ENCODE data around the gene GPT2. TPM values are rescaled to one million over a fixed set of nuclear protein-coding genes. Genes with fewer than 3 reads are reported as not detected.

The GPT2 gene
- total and polyA plus RNA-seq, 4 donors: 30.7 to 121 (median 76.6) TPM

DNA sequence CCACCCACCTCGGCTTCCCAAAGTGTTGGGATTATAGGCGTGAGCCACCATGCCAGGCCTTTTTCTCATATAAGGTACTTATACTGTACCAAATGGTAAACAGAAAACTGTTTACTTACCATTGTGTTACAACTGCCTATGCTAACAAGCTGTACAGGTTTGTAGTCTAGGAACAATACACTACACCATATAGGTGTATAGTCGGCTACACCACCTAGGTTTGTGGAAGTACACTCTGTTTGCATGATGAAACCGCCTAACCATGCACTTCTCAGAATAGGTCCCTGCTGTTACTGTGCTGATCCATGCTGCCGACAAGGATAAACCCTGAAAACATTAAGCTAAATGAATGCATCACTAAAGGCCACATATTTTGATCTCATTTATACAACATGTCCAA is 70.4 kb downstream of the GPT2 start:
- Histone ChIP-seq H3K4me3 (ENCODE audit: low read depth, low read length) (no peak overlapping the region), H3K27ac (ENCODE audit: low read depth, low read length) (no peak overlapping the region), H3K36me3 (ENCODE audit: control insufficient read depth, insufficient read depth, low read length) (peaks cover 29% of the 10 kb centered on the region), H3K27me3 (ENCODE audit: control insufficient read depth, insufficient read depth, low read length) (no peaks in the 10 kb centered on the region), H3K4me1 (ENCODE audit: control insufficient read depth, insufficient read depth, low read length) (no peaks in the 10 kb centered on the region), H3K9me3 (ENCODE audit: control insufficient read depth, insufficient read depth, low read length) (no peaks in the 10 kb centered on the region)
- no peak for DNase-seq (ENCODE audit: low read depth in 4 of 6, low spot score in 6 of 6)
- no CpG with 5 or more reads among the region's 5 CpGs for WGBS (ENCODE audit: insufficient coverage)

GRCh38 chr16:46961373-46962353 is 77.5 kb downstream of the GPT2 start:
- Histone ChIP-seq H3K4me3 (ENCODE audit: low read depth, low read length) (no peak overlapping the region), H3K27ac (ENCODE audit: low read depth, low read length) (no peak overlapping the region), H3K9me3 (ENCODE audit: control insufficient read depth, insufficient read depth, low read length) (no peaks in the 10 kb centered on the region), H3K4me1 (ENCODE audit: control insufficient read depth, insufficient read depth, low read length) (no peaks in the 10 kb centered on the region), H3K27me3 (ENCODE audit: control insufficient read depth, insufficient read depth, low read length) (no peaks in the 10 kb centered on the region), H3K36me3 (ENCODE audit: control insufficient read depth, insufficient read depth, low read length) (peaks cover 62% of the 10 kb centered on the region)
- 79% methylated on average over 6 of the region's 9 CpGs for WGBS (ENCODE audit: insufficient coverage)
- peak in 1 of 6 donors; percentile 7 for DNase-seq (ENCODE audit: low read depth in 4 of 6, low spot score in 6 of 6)

DNA sequence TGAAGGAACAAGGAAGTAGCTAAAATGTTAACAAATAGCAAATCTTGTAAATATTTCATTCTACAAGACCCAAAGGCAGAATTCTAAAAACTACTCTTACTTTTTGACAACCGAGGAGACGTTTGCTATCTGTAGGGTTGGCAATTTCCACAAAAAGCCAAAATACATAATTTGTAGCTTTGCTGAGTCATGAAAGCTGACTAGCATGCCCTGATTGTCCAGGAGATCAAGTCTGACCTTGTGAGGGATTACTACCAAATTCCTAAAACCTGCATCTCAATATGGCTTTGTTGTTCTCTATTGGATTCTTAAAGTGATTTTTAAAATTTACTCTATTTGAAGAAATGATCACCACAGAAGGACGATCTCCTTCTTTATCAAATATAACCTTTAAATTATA is 78.5 kb downstream of the GPT2 start:
- 90% methylated on average over 2 of the region's 3 CpGs for WGBS (ENCODE audit: insufficient coverage)
- Histone ChIP-seq H3K27me3 (ENCODE audit: control insufficient read depth, insufficient read depth, low read length) (no peaks in the 10 kb centered on the region), H3K4me3 (ENCODE audit: low read depth, low read length) (no peak overlapping the region), H3K36me3 (ENCODE audit: control insufficient read depth, insufficient read depth, low read length) (peaks cover 61% of the 10 kb centered on the region), H3K27ac (ENCODE audit: low read depth, low read length) (no peak overlapping the region), H3K4me1 (ENCODE audit: control insufficient read depth, insufficient read depth, low read length) (no peaks in the 10 kb centered on the region), H3K9me3 (ENCODE audit: control insufficient read depth, insufficient read depth, low read length) (no peaks in the 10 kb centered on the region)
- DNase-seq (ENCODE audit: low read depth in 4 of 6, low spot score in 6 of 6): no peak

- Histone ChIP-seq H3K36me3 (ENCODE audit: control insufficient read depth, insufficient read depth, low read length) (peaks cover 51% of the 10 kb centered on the region), H3K9me3 (ENCODE audit: control insufficient read depth, insufficient read depth, low read length) (no peaks in the 10 kb centered on the region), H3K4me1 (ENCODE audit: control insufficient read depth, insufficient read depth, low read length) (peaks cover 6% of the 10 kb centered on the region), H3K27me3 (ENCODE audit: control insufficient read depth, insufficient read depth, low read length) (no peaks in the 10 kb centered on the region), H3K4me3 (ENCODE audit: low read depth, low read length) (no peak overlapping the region), H3K27ac (ENCODE audit: low read depth, low read length) (no peak overlapping the region)
- DNase-seq (ENCODE audit: low read depth in 4 of 6, low spot score in 6 of 6): no peak
- WGBS (ENCODE audit: insufficient coverage): no CpG with 5 or more reads among the region's 2 CpGs
These were observed 83.9 kb downstream of the GPT2 start for GRCh38 chr16:46968063-46968435.

DNA sequence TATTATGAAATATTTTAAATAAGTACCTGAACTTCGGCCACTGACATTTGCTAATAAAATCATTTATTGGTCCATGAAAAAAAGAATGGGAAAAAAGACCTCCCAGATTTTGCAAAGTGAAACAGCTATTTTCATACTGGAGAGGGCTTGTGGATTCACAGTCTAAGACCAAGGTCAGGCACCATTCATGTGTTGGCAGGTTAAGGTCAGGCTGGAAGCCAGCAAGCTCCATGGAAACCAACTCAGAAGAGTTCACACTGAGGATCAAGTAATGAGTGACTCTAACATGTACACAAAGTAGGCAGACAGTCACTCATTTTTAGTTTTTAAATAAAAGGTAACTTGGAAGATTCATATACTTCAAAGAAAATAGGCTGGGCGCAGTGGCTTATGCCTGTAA is 85.9 kb downstream of the GPT2 start:
- peaks cover 6% of the 10 kb centered on the region for H3K4me1 ChIP-seq (ENCODE audit: control insufficient read depth, insufficient read depth, low read length)
- H3K27ac ChIP-seq (ENCODE audit: low read depth, low read length): no peak overlapping the region
- H3K9me3 ChIP-seq (ENCODE audit: control insufficient read depth, insufficient read depth, low read length): no peaks in the 10 kb centered on the region
- no peak overlapping the region for H3K4me3 ChIP-seq (ENCODE audit: low read depth, low read length)
- peaks cover 35% of the 10 kb centered on the region for H3K36me3 ChIP-seq (ENCODE audit: control insufficient read depth, insufficient read depth, low read length)
- H3K27me3 ChIP-seq (ENCODE audit: control insufficient read depth, insufficient read depth, low read length): no peaks in the 10 kb centered on the region
- WGBS (ENCODE audit: insufficient coverage): 83% methylated on average over 1 of the region's 2 CpGs
- DNase-seq (ENCODE audit: low read depth in 4 of 6, low spot score in 6 of 6): peak in 2 of 6 donors; percentile 9 to 58

DNA sequence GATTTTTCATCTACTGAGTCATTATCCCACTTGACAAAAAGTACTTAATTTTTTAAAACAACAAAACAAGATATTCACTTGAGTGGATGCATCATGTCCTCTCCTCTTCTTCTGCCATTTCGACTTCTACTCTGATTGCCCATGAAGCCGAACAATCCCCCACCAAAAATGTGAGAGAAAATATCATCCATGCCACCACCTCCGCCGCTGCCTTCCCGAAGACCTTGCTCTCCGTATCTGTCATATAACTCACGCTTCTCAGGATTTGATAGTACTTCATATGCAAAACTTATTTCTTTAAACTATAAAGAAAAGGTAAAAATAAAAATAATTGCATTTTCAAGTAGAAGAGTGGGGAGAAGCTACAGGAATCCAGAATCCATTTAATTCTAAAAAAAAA is 87.1 kb downstream of the GPT2 start:
- 94% methylated on average over 2 of the region's 7 CpGs for WGBS (ENCODE audit: insufficient coverage)
- H3K9me3 ChIP-seq (ENCODE audit: control insufficient read depth, insufficient read depth, low read length): no peaks in the 10 kb centered on the region
- H3K27me3 ChIP-seq (ENCODE audit: control insufficient read depth, insufficient read depth, low read length): no peaks in the 10 kb centered on the region
- peaks cover 25% of the 10 kb centered on the region for H3K36me3 ChIP-seq (ENCODE audit: control insufficient read depth, insufficient read depth, low read length)
- H3K4me3 ChIP-seq (ENCODE audit: low read depth, low read length): no peak overlapping the region
- H3K4me1 ChIP-seq (ENCODE audit: control insufficient read depth, insufficient read depth, low read length): peaks cover 6% of the 10 kb centered on the region
- no peak for DNase-seq (ENCODE audit: low read depth in 4 of 6, low spot score in 6 of 6)
- no peak overlapping the region for H3K27ac ChIP-seq (ENCODE audit: low read depth, low read length)

- Histone ChIP-seq H3K4me3 (ENCODE audit: low read depth, low read length) (peak overlapping the region; percentile 75), H3K27me3 (ENCODE audit: control insufficient read depth, insufficient read depth, low read length) (no peaks in the 10 kb centered on the region), H3K27ac (ENCODE audit: low read depth, low read length) (peak overlapping the region; percentile 69), H3K9me3 (ENCODE audit: control insufficient read depth, insufficient read depth, low read length) (no peaks in the 10 kb centered on the region), H3K36me3 (ENCODE audit: control insufficient read depth, insufficient read depth, low read length) (peaks cover 14% of the 10 kb centered on the region), H3K4me1 (ENCODE audit: control insufficient read depth, insufficient read depth, low read length) (peaks cover 6% of the 10 kb centered on the region)
- WGBS (ENCODE audit: insufficient coverage): under 1% methylated on average over 38 of the region's 48 CpGs
- DNase-seq (ENCODE audit: low read depth in 4 of 6, low spot score in 6 of 6): peak in 3 of 6 donors; percentile 17 to 73 (median 50)
These were observed 88.5 kb downstream of the GPT2 start for GRCh38 chr16:46972429-46973206.

DNA sequence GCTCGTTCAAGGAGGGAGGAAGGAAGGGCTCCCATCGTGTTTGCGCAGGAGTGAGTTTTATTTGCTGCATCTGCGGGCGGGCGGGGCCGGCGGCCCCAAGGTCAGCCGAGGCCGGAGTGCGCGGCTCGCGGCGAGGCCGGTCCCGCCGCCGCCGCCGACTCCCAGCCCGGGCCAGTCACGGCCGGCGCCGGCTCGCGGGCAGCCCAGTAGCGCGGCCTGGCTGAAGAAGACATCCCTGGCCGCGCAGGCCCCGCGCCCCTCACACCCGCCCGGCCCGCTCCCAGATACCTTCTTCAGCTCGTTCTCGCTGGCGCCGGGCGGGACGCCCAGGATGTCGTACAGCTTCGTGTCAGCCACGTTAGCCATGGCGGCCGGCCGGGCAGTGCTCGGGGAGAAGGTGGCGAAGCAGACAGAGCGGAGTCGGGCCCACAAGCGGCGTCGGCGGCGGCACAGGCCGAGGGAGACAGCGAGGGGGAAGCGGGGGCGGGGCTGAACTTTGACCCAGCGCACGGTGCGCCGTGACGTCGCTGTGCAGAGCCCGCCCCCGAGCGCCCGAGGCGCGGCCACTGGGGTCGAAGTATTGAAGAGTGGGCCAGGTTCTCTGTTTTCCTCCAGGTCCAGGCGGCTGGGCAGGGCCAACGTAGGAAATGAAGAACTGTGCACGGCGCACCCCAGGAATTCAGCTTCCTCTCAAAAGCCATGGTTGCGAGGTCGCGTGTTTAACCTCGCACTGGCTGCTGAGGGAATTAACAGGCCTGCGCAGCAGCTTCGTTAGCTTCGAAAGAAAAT is 89.2 kb downstream of the GPT2 start, which contains the start of gene DNAJA2:
DNAJA2 (minus strand) TSS at position 468 of the 789 bp plus-strand sequence; CDS start at position 366, 102 bp downstream.
- Histone ChIP-seq H3K9me3 (ENCODE audit: control insufficient read depth, insufficient read depth, low read length) (no peaks in the 10 kb centered on the region), H3K36me3 (ENCODE audit: control insufficient read depth, insufficient read depth, low read length) (peaks cover 14% of the 10 kb centered on the region), H3K27me3 (ENCODE audit: control insufficient read depth, insufficient read depth, low read length) (no peaks in the 10 kb centered on the region), H3K4me3 (ENCODE audit: low read depth, low read length) (peak within 1 kb of the TSS; percentile 75), H3K4me1 (ENCODE audit: control insufficient read depth, insufficient read depth, low read length) (peaks cover 6% of the 10 kb centered on the region), H3K27ac (ENCODE audit: low read depth, low read length) (peak within 1 kb of the TSS; percentile 93)
- WGBS (ENCODE audit: insufficient coverage): under 1% methylated on average over 86 of the region's 86 CpGs
- DNase-seq (ENCODE audit: low read depth in 4 of 6, low spot score in 6 of 6): peak; percentile 84 to 97 (median 88)

DNA sequence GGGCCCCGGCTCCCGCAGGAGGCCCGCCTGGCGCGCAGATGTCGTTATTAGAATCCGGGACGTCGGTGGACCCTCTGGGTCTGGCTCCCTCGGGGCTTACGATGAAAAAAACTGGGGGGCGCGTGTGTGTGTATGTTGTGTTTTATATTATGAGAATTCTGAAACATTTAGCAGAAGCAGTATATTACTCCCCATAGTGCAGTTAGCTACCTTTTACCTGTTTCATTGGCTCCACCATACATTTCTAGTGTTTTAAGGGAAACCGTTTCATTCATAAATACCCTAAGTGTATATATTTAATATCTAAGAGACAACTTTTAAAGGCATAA is 89.8 kb downstream of the GPT2 start:
- H3K27ac ChIP-seq (ENCODE audit: low read depth, low read length): peak overlapping the region; percentile 93
- peaks cover 11% of the 10 kb centered on the region for H3K36me3 ChIP-seq (ENCODE audit: control insufficient read depth, insufficient read depth, low read length)
- WGBS (ENCODE audit: insufficient coverage): 0% methylated on average over 6 of the region's 14 CpGs
- peak in 1 of 6 donors; percentile 40 for DNase-seq (ENCODE audit: low read depth in 4 of 6, low spot score in 6 of 6)
- no peaks in the 10 kb centered on the region for H3K27me3 ChIP-seq (ENCODE audit: control insufficient read depth, insufficient read depth, low read length)
- peaks cover 6% of the 10 kb centered on the region for H3K4me1 ChIP-seq (ENCODE audit: control insufficient read depth, insufficient read depth, low read length)
- H3K4me3 ChIP-seq (ENCODE audit: low read depth, low read length): peak overlapping the region; percentile 75
- H3K9me3 ChIP-seq (ENCODE audit: control insufficient read depth, insufficient read depth, low read length): no peaks in the 10 kb centered on the region
